A549 treated with CORT108297 at 1 μM for 4 hours (cell line): ENCODE measurements around the gene FGFRL1. TPM values are rescaled to one million over a fixed set of nuclear protein-coding genes. Genes with fewer than 3 reads are reported as not detected.

Experiments used
- total RNA-seq: library from RNA; stranded (reverse); fragments of 200-300 nt; extraction: Qiagen RNA extraction; gene quantifications from 5 replicates; pipeline ENCODE4 v1.2.3, GENCODE V29; 2022

FGFRL1 gene, protein sequence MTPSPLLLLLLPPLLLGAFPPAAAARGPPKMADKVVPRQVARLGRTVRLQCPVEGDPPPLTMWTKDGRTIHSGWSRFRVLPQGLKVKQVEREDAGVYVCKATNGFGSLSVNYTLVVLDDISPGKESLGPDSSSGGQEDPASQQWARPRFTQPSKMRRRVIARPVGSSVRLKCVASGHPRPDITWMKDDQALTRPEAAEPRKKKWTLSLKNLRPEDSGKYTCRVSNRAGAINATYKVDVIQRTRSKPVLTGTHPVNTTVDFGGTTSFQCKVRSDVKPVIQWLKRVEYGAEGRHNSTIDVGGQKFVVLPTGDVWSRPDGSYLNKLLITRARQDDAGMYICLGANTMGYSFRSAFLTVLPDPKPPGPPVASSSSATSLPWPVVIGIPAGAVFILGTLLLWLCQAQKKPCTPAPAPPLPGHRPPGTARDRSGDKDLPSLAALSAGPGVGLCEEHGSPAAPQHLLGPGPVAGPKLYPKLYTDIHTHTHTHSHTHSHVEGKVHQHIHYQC
- total RNA-seq, result 14.9 to 26.0 TPM (median 22.7 TPM) in 5 replicates

DNA sequence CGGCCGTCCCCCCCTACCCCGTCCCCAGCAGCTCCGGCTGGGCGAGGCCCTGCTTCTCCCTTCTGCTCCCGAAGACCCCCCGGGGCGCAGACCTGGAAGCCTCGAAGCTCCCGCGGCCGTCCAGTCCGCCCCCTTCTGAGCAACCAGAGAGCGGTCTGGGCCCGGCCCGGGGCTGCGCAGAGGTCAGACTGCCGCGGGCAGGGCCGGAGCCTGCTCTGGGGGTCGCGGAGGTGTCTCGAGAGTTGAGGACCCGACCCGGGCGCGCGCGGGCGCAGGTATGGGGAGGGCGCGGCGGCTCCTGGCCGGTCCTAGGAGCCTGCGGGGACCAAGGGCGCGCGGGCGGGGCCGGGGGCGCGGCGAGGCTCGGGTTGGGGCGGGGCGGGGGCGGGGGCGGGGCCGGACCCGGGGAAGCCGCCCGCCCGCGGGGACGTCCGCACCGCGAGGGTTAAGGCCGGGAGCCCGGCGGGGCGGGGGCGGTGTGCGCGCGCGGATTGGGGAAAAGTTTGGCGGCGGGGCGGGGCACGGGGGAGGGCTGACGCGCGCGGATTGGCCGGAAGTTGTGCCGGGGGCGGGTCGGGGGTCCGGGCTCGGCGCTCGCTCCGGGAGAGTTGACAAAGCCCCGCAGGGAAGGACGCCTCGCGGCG lies at the start of gene FGFRL1:
Gene FGFRL1, plus strand, starts transcription at position 605 of the 644 bp plus-strand sequence. CDS start 860 bp downstream, outside the sequence.

DNA sequence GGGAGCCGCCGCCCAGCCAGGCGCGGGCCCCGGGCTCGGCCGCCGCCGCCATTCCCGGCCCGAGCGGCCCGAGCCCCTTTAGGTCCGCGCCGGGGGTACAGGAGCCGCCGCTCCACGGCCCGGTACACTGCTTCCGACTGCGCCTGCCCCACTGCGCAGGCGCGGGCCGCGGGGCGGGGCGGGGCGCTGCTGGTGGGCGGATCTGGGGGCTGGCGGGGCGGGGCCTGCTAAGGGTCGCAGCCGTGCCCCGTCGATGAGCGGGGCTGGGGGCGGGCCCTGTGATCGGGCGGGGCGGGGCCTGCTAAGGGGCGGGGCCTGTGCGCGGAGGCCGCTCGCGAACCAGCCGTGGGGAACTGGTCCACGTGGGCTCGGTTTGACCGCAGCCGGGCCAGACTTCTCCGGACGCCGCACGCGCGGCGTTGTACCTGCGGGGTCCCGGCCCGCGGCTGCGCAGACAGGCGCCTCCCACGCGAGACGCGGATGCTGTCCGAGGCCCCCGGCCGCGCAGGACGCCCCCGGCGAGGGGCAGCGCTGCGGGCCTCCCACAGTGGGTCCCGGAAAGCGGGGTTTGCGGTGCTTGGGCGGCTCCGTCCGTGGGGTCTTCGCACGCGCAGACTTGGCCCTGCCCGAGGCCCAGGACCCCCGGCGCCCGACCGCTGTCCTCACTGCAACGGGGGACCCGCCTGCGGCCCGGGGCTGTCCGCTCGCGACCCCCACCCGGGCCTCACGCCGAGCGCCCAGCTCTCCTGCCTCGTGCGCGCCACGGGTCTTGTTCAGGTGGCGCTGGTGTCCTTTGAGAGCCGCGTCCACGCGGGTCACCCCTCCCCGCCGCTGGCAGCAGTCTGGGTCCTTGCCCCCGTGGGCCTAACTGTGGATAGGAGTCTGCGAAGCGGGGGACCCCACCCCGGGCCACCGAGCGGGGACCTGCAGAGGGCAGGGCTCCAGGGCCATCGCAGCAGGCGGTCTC lies 37.7 kb upstream of the FGFRL1 start, which contains the start of gene DGKQ:
Gene DGKQ, minus strand, starts transcription at position 139 of the 967 bp plus-strand sequence. Its CDS starts 87 bp downstream, at position 52.

DNA sequence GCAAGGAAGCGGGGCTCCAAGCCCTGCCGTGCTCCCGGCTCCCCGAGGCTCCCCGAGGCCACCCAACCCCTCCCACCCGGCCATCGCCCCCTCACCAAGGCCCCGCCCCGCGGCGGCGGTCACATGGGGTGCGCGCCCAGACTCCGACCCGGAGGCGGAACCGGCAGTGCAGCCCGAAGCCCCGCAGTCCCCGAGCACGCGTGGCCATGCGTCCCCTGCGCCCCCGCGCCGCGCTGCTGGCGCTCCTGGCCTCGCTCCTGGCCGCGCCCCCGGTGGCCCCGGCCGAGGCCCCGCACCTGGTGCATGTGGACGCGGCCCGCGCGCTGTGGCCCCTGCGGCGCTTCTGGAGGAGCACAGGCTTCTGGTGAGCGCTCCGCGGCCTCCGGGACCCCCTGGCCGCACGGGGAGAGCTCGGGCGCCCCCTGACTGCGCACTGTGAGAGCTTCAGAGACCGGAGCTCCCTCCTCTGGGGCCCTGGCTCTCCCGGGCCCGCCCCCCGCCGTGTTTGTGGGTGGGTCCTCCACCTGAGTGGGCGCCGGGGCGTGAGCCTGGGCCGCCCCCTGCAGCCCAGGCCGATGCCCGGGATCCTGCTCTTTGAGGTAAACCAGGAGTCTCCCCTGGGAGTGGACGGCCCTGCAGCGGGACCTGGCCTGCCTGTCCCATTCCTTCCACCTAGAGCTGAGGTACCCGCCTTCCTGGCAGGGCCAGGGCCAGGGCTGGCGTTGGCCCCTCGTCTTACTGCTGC lies 24.4 kb upstream of the FGFRL1 start, which contains the start of gene IDUA:
Gene IDUA, plus strand, starts transcription at position 166 of the 745 bp plus-strand sequence. Its CDS starts 41 bp downstream, at position 207.

DNA sequence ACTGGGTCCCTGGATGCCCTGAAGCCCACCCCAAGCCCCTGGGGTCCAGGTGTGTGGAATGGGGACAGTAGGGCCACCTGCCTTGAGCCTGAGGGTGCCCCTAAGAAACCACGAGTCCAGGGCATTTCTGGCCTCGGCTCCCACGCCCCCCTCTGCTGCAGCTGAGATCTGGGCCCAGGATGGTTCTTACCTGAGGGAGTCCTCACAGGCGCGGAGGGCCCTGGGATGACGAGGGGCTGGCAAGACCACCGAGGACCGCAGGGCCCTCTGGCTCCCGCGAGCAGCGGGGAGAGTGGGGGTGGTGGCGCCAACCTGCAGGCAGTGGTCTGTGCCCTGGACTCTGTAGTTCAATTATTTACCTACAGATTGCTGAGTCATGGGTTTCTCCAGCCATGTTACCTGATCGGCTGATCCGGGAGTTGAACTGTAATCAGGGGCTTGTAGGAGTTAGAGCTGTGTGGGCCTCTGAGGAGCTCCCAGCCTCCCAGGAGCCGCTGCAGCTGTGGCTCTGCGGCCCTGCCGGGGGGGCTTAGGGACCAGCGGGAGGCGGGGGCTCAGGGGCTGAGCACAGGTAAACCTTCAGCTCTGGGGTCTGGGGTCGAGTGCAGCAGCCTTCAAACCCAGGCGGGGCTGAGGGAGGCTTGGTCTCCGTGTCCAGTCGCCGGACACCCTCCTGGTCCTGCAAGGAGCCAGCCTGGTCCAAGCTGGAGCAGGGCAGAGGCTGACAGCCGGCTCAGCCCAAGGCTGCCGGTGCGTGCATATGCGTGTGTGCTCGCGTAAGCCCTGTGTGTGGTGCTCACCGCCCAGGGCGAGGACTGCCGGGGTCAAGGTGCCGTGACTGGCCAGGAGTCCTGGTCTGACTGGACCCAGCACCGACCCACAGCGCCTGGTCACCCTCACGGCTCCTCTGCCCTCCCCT lies 18.1 kb upstream of the FGFRL1 start, which contains the start of gene SLC26A1:
Gene SLC26A1, minus strand, starts transcription at position 294 of the 919 bp plus-strand sequence. CDS start 1,701 bp downstream, outside the sequence.

Other genes starting within 250 kb of the FGFRL1 start
- gene CPLX1, start 185.5 kb upstream of the FGFRL1 start, total RNA-seq, result 0.38 to 0.86 TPM (median 0.60 TPM) in 5 replicates
- gene GAK, start 79.3 kb upstream of the FGFRL1 start, total RNA-seq, result 34.2 to 53.3 TPM (median 52.0 TPM) in 5 replicates
- 6.7 to 10.3 TPM (median 9.6 TPM) in 5 replicates for gene TMEM175, start 79.2 kb upstream of the FGFRL1 start, total RNA-seq
- 5.2 to 10.2 TPM (median 8.7 TPM) in 5 replicates for gene DGKQ, start 38.1 kb upstream of the FGFRL1 start, total RNA-seq
- 5.9 to 14.8 TPM (median 14.4 TPM) in 5 replicates for gene IDUA, start 24.6 kb upstream of the FGFRL1 start, total RNA-seq
- 0.10 to 0.34 TPM (median 0.23 TPM) in 5 replicates for gene SLC26A1, start 18.2 kb upstream of the FGFRL1 start, total RNA-seq
- gene RNF212, start 101.9 kb downstream of the FGFRL1 start, total RNA-seq, result 2.1 to 3.1 TPM (median 2.5 TPM) in 5 replicates
- gene SPON2, start 161.0 kb downstream of the FGFRL1 start, total RNA-seq, result 0.10 to 0.47 TPM (median 0.20 TPM) in 5 replicates
- gene CTBP1, start 237.5 kb downstream of the FGFRL1 start, total RNA-seq, result 70.1 to 97.2 TPM (median 88.6 TPM) in 5 replicates